HEK293 (cell line): ENCODE data around the gene LYZL4.

Experiments
- CTCF ChIA-PET: fragments of 350-600 bp; formaldehyde crosslinking; extraction: SDS; loops from one replicate; lab custom pipeline; 2021; ENCODE audit warnings: antibody characterized with exemption; lab: Yijun Ruan, JAX
- POLR2A ChIA-PET: fragments of 300-600 bp; formaldehyde crosslinking; extraction: SDS; loops from one replicate; lab custom pipeline; 2020; ENCODE audit warnings: antibody characterized with exemption, inconsistent platforms; lab: Yijun Ruan, JAX
- H3K27ac ChIP-seq: fragments of 200-500 bp; sonication (Bioruptor generic); 2 replicates; pipeline ENCODE4 v1.5.1; 2014; ENCODE audit warnings: low read depth, low read length, control low read depth, inconsistent platforms; ENCODE audit errors: extremely low read depth
- H3K36me3 ChIP-seq, 2 experiments: fragments of 200-500 bp in 1 of 2; sonication (Bioruptor generic) in 1 of 2; 1 replicate in 1 of 2; 2 replicates in 1 of 2; pipeline ENCODE4 v1.5.1; 2014 to 2017; ENCODE audit warnings: inconsistent platforms in 2 of 2, low read length in 2 of 2; ENCODE audit not compliant: control insufficient read depth in 2 of 2, insufficient read depth in 1 of 2
- H3K4me1 ChIP-seq: fragments of 200-500 bp; sonication (Bioruptor generic); 2 replicates; pipeline ENCODE4 v1.5.1; 2014; ENCODE audit warnings: mild to moderate bottlenecking, low read length, inconsistent platforms; ENCODE audit not compliant: control insufficient read depth, insufficient read depth
- H3K4me3 ChIP-seq: 2 replicates; pipeline ENCODE4 v1.5.1; 2011; ENCODE audit warnings: low read depth, mild to moderate bottlenecking, control low read depth, low read length, moderate library complexity
- H3K9me3 ChIP-seq: fragments of 200-500 bp; sonication (Bioruptor generic); 2 replicates; pipeline ENCODE4 v1.5.1; 2014; ENCODE audit warnings: low read depth, low read length, inconsistent platforms; ENCODE audit not compliant: control insufficient read depth, insufficient read depth
- GLI2 ChIP-seq: fragments of 450-650 bp; formaldehyde crosslinking; IDR thresholded peaks from 2 replicates; pipeline ENCODE4; 2017; ENCODE audit warnings: missing biosample characterization, missing genetic modification characterization, low read depth, borderline replicate concordance
- GLIS1 ChIP-seq: fragments of 450-650 bp; formaldehyde crosslinking; IDR thresholded peaks from 2 replicates; pipeline ENCODE4 v1.5.1; 2016; ENCODE audit warnings: missing biosample characterization, missing genetic modification characterization
- IKZF3 ChIP-seq: fragments of 450-650 bp; IDR thresholded peaks from 2 replicates; pipeline ENCODE4 v1.5.0; 2018; ENCODE audit warnings: missing biosample characterization, mild to moderate bottlenecking, missing genetic modification characterization, moderate library complexity
- KLF10 ChIP-seq: fragments of 450-650 bp; IDR thresholded peaks from 2 replicates; pipeline ENCODE4 v1.5.1; 2018; ENCODE audit warnings: missing biosample characterization, mild to moderate bottlenecking, missing genetic modification characterization
- KLF16 ChIP-seq: fragments of 450-650 bp; formaldehyde crosslinking; IDR thresholded peaks from 2 replicates; pipeline ENCODE4 v1.5.1; 2017; ENCODE audit warnings: missing biosample characterization, missing genetic modification characterization
- OVOL3 ChIP-seq: fragments of 450-650 bp; formaldehyde crosslinking; IDR thresholded peaks from 2 replicates; pipeline ENCODE4 v1.5.1; 2016; ENCODE audit warnings: missing biosample characterization, missing genetic modification characterization
- ZBTB21 ChIP-seq: fragments of 450-650 bp; formaldehyde crosslinking; IDR thresholded peaks from 2 replicates; pipeline ENCODE4 v1.5.1; 2017; ENCODE audit warnings: missing biosample characterization, missing genetic modification characterization
- ZBTB48 ChIP-seq: fragments of 450-650 bp; formaldehyde crosslinking; IDR thresholded peaks from 2 replicates; pipeline ENCODE4 v1.5.1; 2016; ENCODE audit warnings: missing biosample characterization, missing genetic modification characterization
- ZFP3 ChIP-seq: fragments of 450-650 bp; formaldehyde crosslinking; IDR thresholded peaks from 2 replicates; pipeline ENCODE4 v1.5.1; 2016; ENCODE audit warnings: low read depth, missing biosample characterization, missing genetic modification characterization
- ZIC2 ChIP-seq: fragments of 450-650 bp; formaldehyde crosslinking; IDR thresholded peaks from 2 replicates; pipeline ENCODE4 v1.5.1; 2016; ENCODE audit warnings: missing biosample characterization, missing genetic modification characterization
- ZNF140 ChIP-seq: fragments of 450-650 bp; formaldehyde crosslinking; IDR thresholded peaks from 2 replicates; pipeline ENCODE4 v1.5.1; 2016; ENCODE audit warnings: missing biosample characterization, missing genetic modification characterization
- ZNF174 ChIP-seq: fragments of 450-650 bp; formaldehyde crosslinking; IDR thresholded peaks from 2 replicates; pipeline ENCODE4 v1.5.0; 2017; ENCODE audit warnings: missing biosample characterization, mild to moderate bottlenecking, missing genetic modification characterization
- ZNF202 ChIP-seq: fragments of 450-650 bp; formaldehyde crosslinking; IDR thresholded peaks from 2 replicates; pipeline ENCODE4 v1.5.1; 2016; ENCODE audit warnings: missing biosample characterization, missing genetic modification characterization, borderline replicate concordance
- ZNF221 ChIP-seq: fragments of 450-650 bp; formaldehyde crosslinking; IDR thresholded peaks from 2 replicates; pipeline ENCODE4 v1.5.1; 2017; ENCODE audit warnings: missing biosample characterization, missing genetic modification characterization, borderline replicate concordance
- ZNF274 ChIP-seq, 2 experiments: fragments of 200-500 bp in 1 of 2; fragments of 450-650 bp in 1 of 2; sonication (Bioruptor generic) in 1 of 2; formaldehyde crosslinking in 1 of 2; IDR thresholded peaks; 2 replicates each; pipeline versions ENCODE4 v1.5.1 to v1.6.1; 2014 to 2016; ENCODE audit warnings: borderline replicate concordance in 1 of 2, inconsistent platforms in 1 of 2, low read length in 1 of 2, missing biosample characterization in 1 of 2, missing genetic modification characterization in 1 of 2
- ZNF324 ChIP-seq: fragments of 450-650 bp; formaldehyde crosslinking; IDR thresholded peaks from 2 replicates; pipeline ENCODE4 v1.5.1; 2016; ENCODE audit warnings: missing biosample characterization, missing genetic modification characterization
- ZNF433 ChIP-seq: fragments of 450-650 bp; formaldehyde crosslinking; IDR thresholded peaks from 2 replicates; pipeline ENCODE4 v1.5.1; 2016; ENCODE audit warnings: missing biosample characterization, missing genetic modification characterization, low read depth
- ZNF48 ChIP-seq: fragments of 450-650 bp; formaldehyde crosslinking; IDR thresholded peaks from 2 replicates; pipeline ENCODE4 v1.5.1; 2016; ENCODE audit warnings: missing biosample characterization, missing genetic modification characterization
- ZNF585B ChIP-seq: fragments of 450-650 bp; formaldehyde crosslinking; IDR thresholded peaks from 2 replicates; pipeline ENCODE4 v1.5.1; 2016; ENCODE audit warnings: missing biosample characterization, missing genetic modification characterization
- ZNF837 ChIP-seq: fragments of 450-650 bp; formaldehyde crosslinking; IDR thresholded peaks from 2 replicates; pipeline ENCODE4 v1.5.1; 2016; ENCODE audit warnings: missing biosample characterization, missing genetic modification characterization
- TF ChIP-seq, protein P1 (sequence below): fragments of 450-650 bp; formaldehyde crosslinking; IDR thresholded peaks from 2 replicates; pipeline ENCODE4 v1.5.1; 2016; ENCODE audit warnings: missing biosample characterization, missing genetic modification characterization
- TF ChIP-seq, protein P2 (sequence below): fragments of 450-650 bp; formaldehyde crosslinking; IDR thresholded peaks from 2 replicates; pipeline ENCODE4 v1.5.1; 2016; ENCODE audit warnings: missing biosample characterization, missing genetic modification characterization
- TF ChIP-seq, protein P3 (sequence below): fragments of 450-650 bp; formaldehyde crosslinking; IDR thresholded peaks from 2 replicates; pipeline ENCODE4 v1.5.1; 2016; ENCODE audit warnings: missing biosample characterization, missing genetic modification characterization

LYZL4 gene

DNA sequence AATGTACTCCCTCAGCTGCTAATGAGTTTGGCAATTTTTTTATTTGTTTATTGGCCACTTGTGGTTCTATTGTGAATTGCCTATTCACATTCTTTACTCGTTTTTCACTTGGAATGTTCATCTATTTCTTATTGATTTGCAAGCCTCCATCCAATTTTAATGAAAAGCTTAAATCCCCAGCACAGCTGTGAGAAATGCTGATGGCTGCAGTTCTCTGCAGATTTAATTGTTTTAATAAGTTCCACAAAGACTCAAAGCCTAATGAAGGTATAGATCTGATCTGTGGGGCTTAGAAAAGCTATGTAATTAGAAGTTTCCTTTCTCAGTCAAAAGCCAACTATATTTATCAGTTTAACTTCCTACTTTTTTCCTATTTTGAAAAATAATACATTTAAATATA, 41.5 kb downstream of the LYZL4 start:
- CTCF ChIA-PET, result no interaction called here
- H3K9me3 ChIP-seq, result no peaks in the 10 kb centered on the region
- POLR2A ChIA-PET, result no interaction called here
- H3K27ac ChIP-seq, result no peak overlapping the region
- no peaks in the 10 kb centered on the region for H3K36me3 ChIP-seq
- H3K4me3 ChIP-seq, result no peak overlapping the region
- no peak for TF ChIP-seq ZNF433
- no peak for TF ChIP-seq GLI2
- TF ChIP-seq ZNF202 (tag by site-specific recombination), result no peak
- TF ChIP-seq ZNF837 (tag by site-specific recombination), result no peak
- no peak for TF ChIP-seq GLIS1 (tag by site-specific recombination)
- no peak for TF ChIP-seq ZNF324 (tag by site-specific recombination)
- no peak for TF ChIP-seq ZIC2
- no peak for TF ChIP-seq ZNF174 (tag by site-specific recombination)
- TF ChIP-seq, protein P1, sequence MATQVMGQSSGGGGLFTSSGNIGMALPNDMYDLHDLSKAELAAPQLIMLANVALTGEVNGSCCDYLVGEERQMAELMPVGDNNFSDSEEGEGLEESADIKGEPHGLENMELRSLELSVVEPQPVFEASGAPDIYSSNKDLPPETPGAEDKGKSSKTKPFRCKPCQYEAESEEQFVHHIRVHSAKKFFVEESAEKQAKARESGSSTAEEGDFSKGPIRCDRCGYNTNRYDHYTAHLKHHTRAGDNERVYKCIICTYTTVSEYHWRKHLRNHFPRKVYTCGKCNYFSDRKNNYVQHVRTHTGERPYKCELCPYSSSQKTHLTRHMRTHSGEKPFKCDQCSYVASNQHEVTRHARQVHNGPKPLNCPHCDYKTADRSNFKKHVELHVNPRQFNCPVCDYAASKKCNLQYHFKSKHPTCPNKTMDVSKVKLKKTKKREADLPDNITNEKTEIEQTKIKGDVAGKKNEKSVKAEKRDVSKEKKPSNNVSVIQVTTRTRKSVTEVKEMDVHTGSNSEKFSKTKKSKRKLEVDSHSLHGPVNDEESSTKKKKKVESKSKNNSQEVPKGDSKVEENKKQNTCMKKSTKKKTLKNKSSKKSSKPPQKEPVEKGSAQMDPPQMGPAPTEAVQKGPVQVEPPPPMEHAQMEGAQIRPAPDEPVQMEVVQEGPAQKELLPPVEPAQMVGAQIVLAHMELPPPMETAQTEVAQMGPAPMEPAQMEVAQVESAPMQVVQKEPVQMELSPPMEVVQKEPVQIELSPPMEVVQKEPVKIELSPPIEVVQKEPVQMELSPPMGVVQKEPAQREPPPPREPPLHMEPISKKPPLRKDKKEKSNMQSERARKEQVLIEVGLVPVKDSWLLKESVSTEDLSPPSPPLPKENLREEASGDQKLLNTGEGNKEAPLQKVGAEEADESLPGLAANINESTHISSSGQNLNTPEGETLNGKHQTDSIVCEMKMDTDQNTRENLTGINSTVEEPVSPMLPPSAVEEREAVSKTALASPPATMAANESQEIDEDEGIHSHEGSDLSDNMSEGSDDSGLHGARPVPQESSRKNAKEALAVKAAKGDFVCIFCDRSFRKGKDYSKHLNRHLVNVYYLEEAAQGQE (tag by site-specific recombination), result no peak
- no peaks in the 10 kb centered on the region for H3K4me1 ChIP-seq

DNA sequence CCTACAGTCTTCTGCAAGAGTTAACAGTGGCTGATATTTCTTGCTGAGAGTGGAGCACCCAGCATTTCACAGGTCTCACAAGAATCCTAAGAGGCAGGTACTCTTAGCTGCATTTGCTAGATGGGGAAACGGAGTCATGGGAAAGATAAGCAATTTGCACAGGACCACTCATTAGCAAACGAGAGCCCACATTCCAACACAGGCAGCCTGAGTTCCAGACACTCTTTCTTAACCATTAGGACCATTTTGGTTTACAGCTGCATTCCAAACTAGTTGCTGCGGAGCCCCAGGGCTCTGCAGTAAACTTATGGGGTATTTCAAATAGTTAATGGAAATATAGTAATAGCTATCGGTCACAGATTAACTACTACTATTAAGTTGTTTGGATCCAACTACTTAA, 42.5 kb downstream of the LYZL4 start:
- H3K36me3 ChIP-seq, result no peaks in the 10 kb centered on the region
- no peak overlapping the region for H3K4me3 ChIP-seq
- ChIA-PET CTCF (no interaction called here), POLR2A (no interaction called here)
- H3K27ac ChIP-seq, result no peak overlapping the region
- no peaks in the 10 kb centered on the region for H3K4me1 ChIP-seq
- TF ChIP-seq ZFP3, result no peak
- no peak for TF ChIP-seq KLF16 (tag by site-specific recombination)
- no peak for TF ChIP-seq KLF10 (tag by site-specific recombination)
- TF ChIP-seq ZNF274 (IDR thresholded peaks at IDR 0.05; ENCODE audit: low read length), result no peak
- TF ChIP-seq ZNF274 (tag by site-specific recombination; IDR thresholded peaks at IDR 0.05; ENCODE audit: borderline replicate concordance), result no peak
- TF ChIP-seq, protein P2, sequence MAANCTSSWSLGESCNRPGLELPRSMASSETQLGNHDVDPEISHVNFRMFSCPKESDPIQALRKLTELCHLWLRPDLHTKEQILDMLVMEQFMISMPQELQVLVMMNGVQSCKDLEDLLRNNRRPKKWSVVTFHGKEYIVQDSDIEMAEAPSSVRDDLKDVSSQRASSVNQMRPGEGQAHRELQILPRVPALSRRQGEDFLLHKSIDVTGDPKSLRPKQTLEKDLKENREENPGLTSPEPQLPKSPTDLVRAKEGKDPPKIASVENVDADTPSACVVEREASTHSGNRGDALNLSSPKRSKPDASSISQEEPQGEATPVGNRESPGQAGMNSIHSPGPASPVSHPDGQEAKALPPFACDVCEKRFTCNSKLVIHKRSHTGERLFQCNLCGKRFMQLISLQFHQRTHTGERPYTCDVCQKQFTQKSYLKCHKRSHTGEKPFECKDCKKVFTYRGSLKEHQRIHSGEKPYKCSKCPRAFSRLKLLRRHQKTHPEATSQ (tag by site-specific recombination), result no peak
- TF ChIP-seq ZNF48 (tag by site-specific recombination), result no peak
- no peak for TF ChIP-seq ZNF140 (tag by site-specific recombination)
- TF ChIP-seq ZNF221 (tag by site-specific recombination), result no peak
- TF ChIP-seq GLI2, result no peak
- no peak for TF ChIP-seq ZNF585B (tag by site-specific recombination)
- no peak for TF ChIP-seq OVOL3
- no peak for TF ChIP-seq ZBTB21 (tag by site-specific recombination)
- no peak for TF ChIP-seq IKZF3 (tag by site-specific recombination)
- TF ChIP-seq, protein P3, sequence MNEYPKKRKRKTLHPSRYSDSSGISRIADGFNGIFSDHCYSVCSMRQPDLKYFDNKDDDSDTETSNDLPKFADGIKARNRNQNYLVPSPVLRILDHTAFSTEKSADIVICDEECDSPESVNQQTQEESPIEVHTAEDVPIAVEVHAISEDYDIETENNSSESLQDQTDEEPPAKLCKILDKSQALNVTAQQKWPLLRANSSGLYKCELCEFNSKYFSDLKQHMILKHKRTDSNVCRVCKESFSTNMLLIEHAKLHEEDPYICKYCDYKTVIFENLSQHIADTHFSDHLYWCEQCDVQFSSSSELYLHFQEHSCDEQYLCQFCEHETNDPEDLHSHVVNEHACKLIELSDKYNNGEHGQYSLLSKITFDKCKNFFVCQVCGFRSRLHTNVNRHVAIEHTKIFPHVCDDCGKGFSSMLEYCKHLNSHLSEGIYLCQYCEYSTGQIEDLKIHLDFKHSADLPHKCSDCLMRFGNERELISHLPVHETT (tag by site-specific recombination), result no peak
- TF ChIP-seq ZBTB48 (tag by site-specific recombination), result no peak
- H3K9me3 ChIP-seq, result no peaks in the 10 kb centered on the region
